COLO829 (cell line): ENCODE measurements around the gene ZNF425.
"Not testable (repeated sequence)": the region's sequence is repeated elsewhere in the genome, so short reads cannot be mapped to it uniquely, and the experiment has no call there.

ENCODE experiments used
- DNase-seq: peaks from one replicate; pipeline ENCODE4 v3.0.0; 2012; ENCODE audit warnings: low spot score

The ZNF425 gene

DNA sequence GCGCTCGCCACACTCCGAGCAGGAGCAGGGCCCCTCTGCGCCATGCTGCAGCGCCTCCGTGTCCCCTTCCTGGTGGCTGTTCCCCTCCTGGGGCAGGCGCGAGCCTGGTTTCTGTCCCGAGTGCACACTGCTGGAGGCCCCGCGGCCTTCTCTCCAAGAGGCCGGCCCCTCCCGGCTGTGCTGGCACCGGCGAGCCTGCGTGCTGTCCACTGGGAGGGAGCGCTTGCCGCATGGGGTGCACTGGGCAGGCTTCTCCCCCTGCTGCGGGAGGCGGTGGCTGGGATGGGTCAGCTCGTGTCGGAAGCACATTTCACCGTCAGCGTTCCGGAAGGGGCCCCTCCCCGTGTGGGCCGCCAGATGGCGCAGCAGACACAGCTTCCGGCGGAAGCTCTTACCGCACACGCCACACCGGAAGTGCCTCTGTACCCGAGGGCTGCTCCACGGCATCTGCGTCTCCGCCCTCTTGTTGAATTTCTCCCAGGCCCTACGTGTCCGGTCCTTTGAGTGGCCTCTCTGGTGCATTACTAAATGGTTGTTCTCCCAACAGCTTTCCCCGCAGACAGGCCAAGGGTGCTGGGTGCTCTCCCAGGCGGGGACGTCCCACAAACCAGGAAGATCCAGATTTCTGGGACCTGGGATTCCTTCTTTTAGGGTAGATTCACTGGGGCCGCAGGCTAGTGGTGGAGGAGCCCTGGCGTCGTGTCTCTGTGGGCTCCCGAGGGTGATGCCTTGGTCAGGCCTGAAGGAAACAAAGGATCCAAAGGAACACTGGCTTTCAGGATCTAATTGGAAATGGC is 54.3 kb downstream of the ZNF425 start:
- no peak for DNase-seq

DNA sequence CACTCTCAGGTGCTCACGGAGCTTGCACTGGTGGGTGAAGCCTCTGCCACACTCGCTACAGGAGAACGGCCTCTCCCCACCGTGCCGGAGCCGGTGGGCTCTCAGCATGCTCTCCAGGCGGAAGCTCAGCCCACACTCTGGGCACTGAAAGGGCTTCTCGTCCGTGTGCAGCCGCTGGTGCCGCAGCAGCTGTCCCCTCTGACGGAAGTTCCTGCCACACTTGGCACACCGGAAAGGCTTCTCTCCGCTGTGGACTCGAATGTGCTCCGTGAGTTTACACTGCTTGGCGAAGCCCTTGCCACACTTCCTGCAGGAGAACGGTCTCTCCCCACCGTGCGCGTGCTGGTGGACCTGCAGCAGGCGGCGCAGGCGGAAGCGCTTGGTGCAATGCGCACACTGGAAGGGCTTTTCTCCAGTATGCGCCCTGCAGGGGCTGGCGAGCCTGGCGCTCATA is 54.9 kb downstream of the ZNF425 start:
- no peak for DNase-seq

DNA sequence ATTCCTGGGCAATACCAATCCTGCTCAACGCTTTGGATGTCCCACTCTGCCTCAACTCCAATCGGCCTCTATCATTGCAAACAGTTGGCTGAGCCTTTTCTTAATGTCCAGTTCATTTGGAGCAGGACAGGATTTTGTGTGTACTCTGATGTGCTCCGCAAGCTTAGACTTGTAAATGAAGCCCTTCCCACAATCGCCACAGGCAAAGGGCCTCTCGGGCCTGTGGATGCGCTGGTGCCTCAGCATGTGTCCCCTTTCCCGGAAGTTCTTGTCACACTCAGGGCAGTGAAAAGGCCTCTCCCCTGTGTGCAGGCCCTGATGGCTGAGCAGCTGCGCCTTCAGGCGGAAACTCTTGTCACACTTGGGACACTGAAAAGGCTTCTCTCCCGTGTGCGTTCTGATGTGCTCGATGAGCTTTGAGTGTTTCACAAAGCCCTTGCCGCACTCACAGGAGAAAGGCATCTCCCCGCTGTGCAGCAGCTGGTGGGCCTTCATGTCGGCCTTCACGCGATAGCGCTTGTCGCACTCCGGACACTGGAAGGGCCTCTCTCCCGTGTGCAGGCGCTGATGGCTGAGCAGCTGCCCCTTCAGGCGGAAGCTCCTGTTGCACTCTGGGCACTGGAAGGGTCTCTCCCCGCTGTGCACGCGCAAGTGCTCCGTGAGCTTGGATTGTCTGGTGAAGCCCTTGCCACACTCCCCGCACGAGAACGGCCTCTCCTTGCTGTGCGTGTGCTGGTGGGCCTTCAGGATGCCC is 55.6 kb downstream of the ZNF425 start:
- no peak for DNase-seq

DNA sequence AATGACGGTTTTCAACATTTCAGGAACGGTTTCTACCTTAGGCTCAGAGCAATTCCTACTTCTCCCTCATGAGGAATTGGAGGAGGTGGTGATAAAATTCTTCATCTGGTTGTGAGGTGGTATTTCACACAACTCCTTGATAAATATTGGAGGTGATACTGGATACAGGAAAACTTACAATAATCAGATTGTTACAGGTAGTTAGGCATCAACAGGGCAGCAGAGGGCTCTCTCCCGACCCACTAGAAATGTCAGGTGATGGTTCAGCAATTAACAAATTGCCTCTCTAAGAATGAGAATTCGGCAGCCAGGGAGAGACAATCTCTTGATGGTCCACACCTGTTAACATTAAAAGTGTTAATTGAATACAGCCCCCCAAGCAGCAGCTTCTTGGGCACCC is 58.3 kb downstream of the ZNF425 start:
- no peak for DNase-seq

DNA sequence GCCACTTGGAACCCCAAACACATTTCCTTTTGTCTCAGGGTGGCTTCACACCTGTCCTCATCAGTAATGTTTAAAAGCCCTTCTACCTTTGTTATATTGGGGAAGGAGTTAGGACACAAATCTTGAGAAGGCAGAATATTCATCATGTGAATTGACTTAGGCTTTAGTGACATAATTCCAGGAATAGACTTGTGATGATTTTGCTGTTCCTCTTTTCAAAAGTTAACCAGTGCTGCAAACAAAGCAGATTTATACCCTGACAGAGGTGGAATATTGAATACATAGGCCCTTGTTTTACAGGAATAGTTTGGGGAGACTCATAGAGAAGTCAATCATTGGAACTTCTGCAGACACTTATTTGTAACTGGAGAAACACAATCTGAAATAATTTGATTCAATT is 62.6 kb downstream of the ZNF425 start:
- DNase-seq: no peak

DNA sequence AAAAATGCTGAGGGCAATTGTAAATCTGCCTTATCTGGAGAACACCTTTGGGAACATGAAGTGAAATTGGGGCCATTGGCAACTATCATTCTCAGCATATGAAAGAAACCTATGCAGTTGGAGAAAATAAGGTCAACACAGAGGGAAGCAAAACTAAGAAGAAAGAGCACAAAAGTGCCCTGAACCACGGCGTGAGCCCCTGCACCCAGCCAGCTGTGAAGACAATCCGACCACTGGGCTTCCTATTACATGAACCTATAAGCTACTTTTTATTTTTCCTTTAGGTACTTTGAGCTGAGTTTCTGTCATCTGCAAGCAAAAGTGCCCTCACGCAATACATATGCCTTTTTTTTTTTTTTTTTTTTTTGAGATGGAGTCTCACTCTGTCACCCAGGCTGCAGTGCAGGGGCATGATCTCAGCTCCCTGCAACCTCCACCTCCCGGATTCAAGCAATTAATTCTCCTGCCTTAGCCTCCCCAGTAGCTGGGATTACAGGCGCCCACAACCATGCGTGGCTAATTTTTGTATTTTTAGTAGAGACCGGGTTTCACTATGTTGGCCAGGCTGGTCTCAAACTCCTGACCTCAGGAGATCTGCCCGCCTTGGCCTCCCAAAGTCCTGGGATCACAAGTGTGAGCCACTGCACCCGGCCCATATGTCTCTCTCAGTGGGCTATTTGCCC is 63.8 kb downstream of the ZNF425 start:
- not testable (repeated sequence) for DNase-seq

DNA sequence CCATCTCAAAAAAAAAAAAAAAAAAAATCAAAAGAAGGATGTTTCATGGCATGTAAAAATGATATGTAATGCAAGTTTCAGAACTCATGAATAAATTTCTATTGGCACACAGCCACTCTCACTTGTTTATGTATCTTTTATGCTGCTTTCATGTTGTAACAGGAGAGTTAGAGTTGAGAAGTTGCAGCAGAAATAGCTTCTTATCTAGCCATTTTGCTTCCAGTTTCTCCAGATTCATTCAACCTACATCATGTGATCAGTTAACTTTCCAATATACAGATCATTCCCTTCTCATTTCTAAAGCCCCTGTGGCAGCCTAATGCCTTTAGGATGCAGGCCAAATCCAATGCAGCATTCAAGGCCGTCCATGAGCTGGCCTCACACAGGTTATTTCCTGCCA is 66.0 kb downstream of the ZNF425 start:
- no peak for DNase-seq

DNA sequence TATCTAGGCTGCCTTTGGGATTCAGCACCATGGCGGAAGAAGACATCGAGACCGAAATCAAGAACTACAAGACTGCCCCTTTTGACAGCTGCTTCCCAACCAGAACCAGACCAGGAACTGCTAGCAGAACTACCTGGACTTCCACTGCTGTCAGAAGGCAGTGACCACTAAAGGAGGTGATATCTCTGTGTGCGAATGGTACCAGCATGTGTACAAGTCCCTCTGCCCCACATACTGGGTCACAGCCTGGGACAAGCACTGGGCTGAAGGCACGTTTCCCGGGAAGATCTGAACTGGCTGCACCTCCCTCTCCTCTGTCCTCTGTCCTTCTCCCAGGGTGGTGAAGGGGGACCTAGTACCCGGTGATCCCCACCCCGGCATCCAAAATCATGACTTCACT is 72.2 kb downstream of the ZNF425 start:
- DNase-seq: no peak

DNA sequence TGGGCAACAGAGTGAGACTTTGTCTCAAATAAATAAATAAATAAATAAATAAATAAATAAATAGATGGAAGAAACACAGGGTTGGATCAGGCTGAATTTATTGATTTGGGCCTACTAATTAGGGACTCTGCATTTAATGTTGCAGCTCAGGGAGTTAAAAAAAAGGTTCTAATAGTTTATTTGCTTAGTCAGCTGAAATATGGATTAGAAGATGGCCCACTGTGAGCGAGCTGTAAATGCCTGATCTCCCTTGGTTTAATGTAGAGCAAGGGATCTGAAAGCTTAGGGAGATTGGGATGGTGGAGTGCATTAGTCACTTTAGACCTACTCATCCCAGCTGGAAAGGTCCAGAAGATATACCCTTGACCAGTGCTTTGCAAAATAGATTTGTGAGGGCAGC is 72.7 kb downstream of the ZNF425 start:
- no peak for DNase-seq
